Measurements from ENCODE around the gene MSH5. TPM values are rescaled to one million over a fixed set of nuclear protein-coding genes. Genes with fewer than 3 reads are reported as not detected.

Gene MSH5
- total RNA-seq, 1 experiment from 2014 or later = 22.7 TPM

GRCh38 chr6:31795616-31796298 is 56.0 kb downstream of the MSH5 start, which contains the start of gene VARS1:
TSS of gene VARS1 (minus strand) at chr6:31795752. CDS start at chr6:31795217, 535 bp downstream.
- Histone ChIP-seq H3K4me2 (ENCODE audit: low read length) (peak within 1 kb of the TSS; percentile 95), H3K9me2 (replicated peaks; ENCODE audit: low read length) (no peaks in the 10 kb centered on the region), H3K27ac (ENCODE audit: low read length) (peak within 1 kb of the TSS; percentile 84), H2AFZ (ENCODE audit: low read length) (peak within 1 kb of the TSS; percentile 91), H3K27me3 (ENCODE audit: low read length) (no peaks in the 10 kb centered on the region), H4K20me1 (ENCODE audit: low read length) (no peaks in the 10 kb centered on the region), H3K4me3 (ENCODE audit: low read length) (peak within 1 kb of the TSS; percentile 87), H3K9me3 (ENCODE audit: low read length) (no peaks in the 10 kb centered on the region), H3K9ac (ENCODE audit: low read length) (peak within 1 kb of the TSS; percentile 99), H3K36me3 (ENCODE audit: low read depth, low read length) (peaks cover 14% of the 10 kb centered on the region), H3K79me2 (ENCODE audit: low read length) (peaks cover 44% of the 10 kb centered on the region), H3F3A (ENCODE audit: low read length, unreplicated experiment) (no peaks in the 10 kb centered on the region), H3K4me1 (ENCODE audit: insufficient read depth, low read length) (peaks cover 24% of the 10 kb centered on the region)
- ATAC-seq (peak; percentile 74), DNase-seq (peak; percentile 90)
- ChIA-PET CTCF (interaction anchor here (0.6 to 1.1 kb wide), 4 partner anchors 11 to 61 kb away, joined by 3 to 8 read pairs (median 4); partner anchors contain the start of genes HSPA1B and LSM2), POLR2A (ENCODE audit: unreplicated experiment) (interaction anchor here (0.7 to 0.9 kb wide), 4 partner anchors 18 to 35 kb away, joined by 3 to 6 read pairs (median 4); partner anchors contain the start of genes HSPA1A, HSPA1B, HSPA1L and VWA7)
- TF ChIP-seq, protein P1, sequence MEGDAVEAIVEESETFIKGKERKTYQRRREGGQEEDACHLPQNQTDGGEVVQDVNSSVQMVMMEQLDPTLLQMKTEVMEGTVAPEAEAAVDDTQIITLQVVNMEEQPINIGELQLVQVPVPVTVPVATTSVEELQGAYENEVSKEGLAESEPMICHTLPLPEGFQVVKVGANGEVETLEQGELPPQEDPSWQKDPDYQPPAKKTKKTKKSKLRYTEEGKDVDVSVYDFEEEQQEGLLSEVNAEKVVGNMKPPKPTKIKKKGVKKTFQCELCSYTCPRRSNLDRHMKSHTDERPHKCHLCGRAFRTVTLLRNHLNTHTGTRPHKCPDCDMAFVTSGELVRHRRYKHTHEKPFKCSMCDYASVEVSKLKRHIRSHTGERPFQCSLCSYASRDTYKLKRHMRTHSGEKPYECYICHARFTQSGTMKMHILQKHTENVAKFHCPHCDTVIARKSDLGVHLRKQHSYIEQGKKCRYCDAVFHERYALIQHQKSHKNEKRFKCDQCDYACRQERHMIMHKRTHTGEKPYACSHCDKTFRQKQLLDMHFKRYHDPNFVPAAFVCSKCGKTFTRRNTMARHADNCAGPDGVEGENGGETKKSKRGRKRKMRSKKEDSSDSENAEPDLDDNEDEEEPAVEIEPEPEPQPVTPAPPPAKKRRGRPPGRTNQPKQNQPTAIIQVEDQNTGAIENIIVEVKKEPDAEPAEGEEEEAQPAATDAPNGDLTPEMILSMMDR (conservative IDR thresholded peaks at IDR 0.05; ENCODE audit: low read depth, low read length) = peak; percentile 70
- TF ChIP-seq EZH2phosphoT487 (IDR thresholded peaks at IDR 0.05; ENCODE audit: borderline replicate concordance, low read length) = no peak
- no peak for TF ChIP-seq EZH2 (IDR thresholded peaks at IDR 0.05; ENCODE audit: low read length, unreplicated experiment)
- intact Hi-C loops (cut with micrococcal nuclease) = loop anchor here (2.0 kb wide), 2 partner anchors 19 to 35 kb away; partner anchors contain the start of genes HSPA1A and HSPA1L
- no TSS peak for BruUV-seq (replicated peaks)

GRCh38 chr6:31796993-31797385 is 57.2 kb downstream of the MSH5 start:
- Histone ChIP-seq H3K36me3 (ENCODE audit: low read depth, low read length) (peaks cover 6% of the 10 kb centered on the region), H3F3A (ENCODE audit: low read length, unreplicated experiment) (no peaks in the 10 kb centered on the region), H4K20me1 (ENCODE audit: low read length) (no peaks in the 10 kb centered on the region), H3K9me2 (replicated peaks; ENCODE audit: low read length) (no peaks in the 10 kb centered on the region), H3K9me3 (ENCODE audit: low read length) (no peaks in the 10 kb centered on the region), H3K9ac (ENCODE audit: low read length) (no peak overlapping the region), H3K27ac (ENCODE audit: low read length) (no peak overlapping the region), H3K27me3 (ENCODE audit: low read length) (no peaks in the 10 kb centered on the region), H2AFZ (ENCODE audit: low read length) (no peak overlapping the region), H3K4me2 (ENCODE audit: low read length) (no peak overlapping the region), H3K4me1 (ENCODE audit: insufficient read depth, low read length) (peaks cover 22% of the 10 kb centered on the region), H3K79me2 (ENCODE audit: low read length) (peaks cover 33% of the 10 kb centered on the region), H3K4me3 (ENCODE audit: low read length) (no peak overlapping the region)
- POLR2A ChIA-PET (ENCODE audit: unreplicated experiment) = interaction anchor here (0.6 kb wide), 2 partner anchors 29 to 30 kb away, joined by 4 to 14 read pairs; partner anchors contain the start of gene HSPA1B
- DNase-seq (no peak), ATAC-seq (no peak)
- no TSS peak for BruUV-seq (replicated peaks)
- intact Hi-C loops (cut with micrococcal nuclease) = no loop called here
- CTCF ChIA-PET = no interaction called here
- TF ChIP-seq EZH2 (IDR thresholded peaks at IDR 0.05; ENCODE audit: low read length, unreplicated experiment) (no peak), EZH2phosphoT487 (IDR thresholded peaks at IDR 0.05; ENCODE audit: borderline replicate concordance, low read length) (no peak)
- TF ChIP-seq, protein P1 (conservative IDR thresholded peaks at IDR 0.05; ENCODE audit: low read depth, low read length) = no peak

DNA sequence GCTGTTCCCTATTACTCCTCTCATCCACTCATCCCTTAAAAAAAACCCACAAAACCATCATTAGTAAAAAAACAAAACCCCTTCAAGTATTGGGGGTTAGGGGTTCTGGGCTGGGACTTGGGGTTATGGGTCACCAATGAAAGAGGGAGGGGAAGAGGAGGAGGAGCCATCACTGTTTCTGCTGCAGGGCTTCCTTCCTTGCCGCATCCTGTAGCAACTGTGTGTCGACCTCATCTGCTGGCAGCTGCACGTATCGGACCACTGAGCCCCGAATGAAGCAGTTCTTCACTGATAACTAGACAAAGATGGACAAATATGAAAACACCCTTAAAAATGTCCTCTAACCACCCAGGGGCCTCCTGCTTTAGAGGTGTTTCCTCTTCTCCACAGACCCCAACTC is 57.8 kb downstream of the MSH5 start:
- TF ChIP-seq EZH2phosphoT487 (IDR thresholded peaks at IDR 0.05; ENCODE audit: borderline replicate concordance, low read length) (no peak), EZH2 (IDR thresholded peaks at IDR 0.05; ENCODE audit: low read length, unreplicated experiment) (no peak)
- TF ChIP-seq, protein P1 (conservative IDR thresholded peaks at IDR 0.05; ENCODE audit: low read depth, low read length) = no peak
- peaks cover 16% of the 10 kb centered on the region for H3K4me1 ChIP-seq (ENCODE audit: insufficient read depth, low read length)
- ChIA-PET CTCF (no interaction called here), POLR2A (ENCODE audit: unreplicated experiment) (no interaction called here)
- no peak overlapping the region for H2AFZ ChIP-seq (ENCODE audit: low read length)
- no peaks in the 10 kb centered on the region for H3F3A ChIP-seq (ENCODE audit: low read length, unreplicated experiment)
- DNase-seq = no peak
- H3K4me2 ChIP-seq (ENCODE audit: low read length) = no peak overlapping the region
- no peaks in the 10 kb centered on the region for H3K27me3 ChIP-seq (ENCODE audit: low read length)
- no TSS peak for BruUV-seq (replicated peaks)
- H3K27ac ChIP-seq (ENCODE audit: low read length) = no peak overlapping the region
- no peak for ATAC-seq
- no peaks in the 10 kb centered on the region for H3K9me3 ChIP-seq (ENCODE audit: low read length)
- intact Hi-C loops (cut with micrococcal nuclease) = no loop called here
- peaks cover 27% of the 10 kb centered on the region for H3K79me2 ChIP-seq (ENCODE audit: low read length)
- no peaks in the 10 kb centered on the region for H4K20me1 ChIP-seq (ENCODE audit: low read length)
- no peak overlapping the region for H3K9ac ChIP-seq (ENCODE audit: low read length)
- H3K4me3 ChIP-seq (ENCODE audit: low read length) = no peak overlapping the region
- peaks cover 3% of the 10 kb centered on the region; the same call in 1 of the 2 replicates for H3K36me3 ChIP-seq (ENCODE audit: low read depth, low read length)
- H3K9me2 ChIP-seq (replicated peaks; ENCODE audit: low read length) = no peaks in the 10 kb centered on the region
